SIG-M5 (cell line): ENCODE measurements around the gene GJA1.

ENCODE experiments used
- DNase-seq: peaks from one replicate; lab custom pipeline; 2025; lab: John Stamatoyannopoulos, UW

Gene GJA1

GRCh38 chr6:121485359-121485811 lies 49.9 kb downstream of the GJA1 start:
- no peak for DNase-seq

GRCh38 chr6:121491576-121491975 lies 56.1 kb downstream of the GJA1 start:
- no peak for DNase-seq

GRCh38 chr6:121492536-121492935 lies 57.1 kb downstream of the GJA1 start:
- no peak for DNase-seq

- DNase-seq = no peak
Observed at GRCh38 chr6:121497970-121498375, 62.5 kb downstream of the GJA1 start.

GRCh38 chr6:121498481-121499276 lies 63.2 kb downstream of the GJA1 start:
- DNase-seq = no peak
